Epithelial cell of esophagus (primary cell): ENCODE measurements around the gene RHOB.

ENCODE experiments used
- DNase-seq: peaks from one replicate; pipeline ENCODE4 v3.0.0; 2010; ENCODE audit warnings: low read depth
- H3K4me3 ChIP-seq: 2 replicates; pipeline ENCODE4 v1.5.1; 2011; ENCODE audit warnings: mild to moderate bottlenecking, low read length, control low read depth
- TF ChIP-seq, protein P1 (sequence below): IDR thresholded peaks from 2 replicates; pipeline ENCODE4 v1.5.1; 2011; ENCODE audit warnings: low read depth, mild to moderate bottlenecking, low read length, control low read depth, inconsistent platforms; ENCODE audit not compliant: insufficient read depth; ENCODE audit errors: missing control alignments

RHOB gene

DNA sequence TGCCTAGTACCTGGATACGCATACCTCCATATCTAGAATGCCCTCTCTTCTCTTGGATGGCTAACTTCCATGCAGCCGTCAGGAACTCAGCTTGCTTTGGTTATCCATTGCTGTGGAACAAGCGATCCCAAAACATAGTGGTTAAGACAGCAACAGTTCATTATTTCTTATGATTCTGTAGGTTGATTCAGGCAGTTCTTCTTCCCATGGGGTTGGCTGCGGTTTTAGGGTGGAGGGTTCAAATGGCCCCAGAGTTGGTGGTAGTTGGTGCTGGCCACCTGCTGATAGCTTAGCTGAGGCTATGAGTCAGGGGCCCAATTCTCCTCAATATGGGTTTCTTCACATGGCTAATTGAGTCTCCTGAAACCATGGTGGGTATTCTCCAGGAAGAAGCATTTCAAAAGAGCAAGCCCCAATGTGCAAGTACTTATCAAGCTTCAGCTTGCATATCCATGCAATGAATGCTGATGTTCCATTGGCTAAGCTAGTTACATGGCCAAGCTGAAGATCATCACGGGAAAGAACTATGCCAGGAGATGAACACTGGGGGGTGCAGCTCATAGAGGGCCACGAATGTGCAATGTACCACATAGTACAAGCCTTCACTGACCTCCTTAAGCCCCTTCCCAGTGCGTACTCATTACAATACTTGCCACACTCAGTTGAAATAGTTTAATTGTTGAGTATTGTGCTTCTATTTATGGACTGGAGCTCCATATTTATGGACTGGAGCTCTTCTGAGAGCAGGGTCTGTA lies 10.0 kb upstream of the RHOB start:
- no peak for DNase-seq
- no peak overlapping the region for H3K4me3 ChIP-seq
- TF ChIP-seq, protein P1, sequence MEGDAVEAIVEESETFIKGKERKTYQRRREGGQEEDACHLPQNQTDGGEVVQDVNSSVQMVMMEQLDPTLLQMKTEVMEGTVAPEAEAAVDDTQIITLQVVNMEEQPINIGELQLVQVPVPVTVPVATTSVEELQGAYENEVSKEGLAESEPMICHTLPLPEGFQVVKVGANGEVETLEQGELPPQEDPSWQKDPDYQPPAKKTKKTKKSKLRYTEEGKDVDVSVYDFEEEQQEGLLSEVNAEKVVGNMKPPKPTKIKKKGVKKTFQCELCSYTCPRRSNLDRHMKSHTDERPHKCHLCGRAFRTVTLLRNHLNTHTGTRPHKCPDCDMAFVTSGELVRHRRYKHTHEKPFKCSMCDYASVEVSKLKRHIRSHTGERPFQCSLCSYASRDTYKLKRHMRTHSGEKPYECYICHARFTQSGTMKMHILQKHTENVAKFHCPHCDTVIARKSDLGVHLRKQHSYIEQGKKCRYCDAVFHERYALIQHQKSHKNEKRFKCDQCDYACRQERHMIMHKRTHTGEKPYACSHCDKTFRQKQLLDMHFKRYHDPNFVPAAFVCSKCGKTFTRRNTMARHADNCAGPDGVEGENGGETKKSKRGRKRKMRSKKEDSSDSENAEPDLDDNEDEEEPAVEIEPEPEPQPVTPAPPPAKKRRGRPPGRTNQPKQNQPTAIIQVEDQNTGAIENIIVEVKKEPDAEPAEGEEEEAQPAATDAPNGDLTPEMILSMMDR = no peak

DNA sequence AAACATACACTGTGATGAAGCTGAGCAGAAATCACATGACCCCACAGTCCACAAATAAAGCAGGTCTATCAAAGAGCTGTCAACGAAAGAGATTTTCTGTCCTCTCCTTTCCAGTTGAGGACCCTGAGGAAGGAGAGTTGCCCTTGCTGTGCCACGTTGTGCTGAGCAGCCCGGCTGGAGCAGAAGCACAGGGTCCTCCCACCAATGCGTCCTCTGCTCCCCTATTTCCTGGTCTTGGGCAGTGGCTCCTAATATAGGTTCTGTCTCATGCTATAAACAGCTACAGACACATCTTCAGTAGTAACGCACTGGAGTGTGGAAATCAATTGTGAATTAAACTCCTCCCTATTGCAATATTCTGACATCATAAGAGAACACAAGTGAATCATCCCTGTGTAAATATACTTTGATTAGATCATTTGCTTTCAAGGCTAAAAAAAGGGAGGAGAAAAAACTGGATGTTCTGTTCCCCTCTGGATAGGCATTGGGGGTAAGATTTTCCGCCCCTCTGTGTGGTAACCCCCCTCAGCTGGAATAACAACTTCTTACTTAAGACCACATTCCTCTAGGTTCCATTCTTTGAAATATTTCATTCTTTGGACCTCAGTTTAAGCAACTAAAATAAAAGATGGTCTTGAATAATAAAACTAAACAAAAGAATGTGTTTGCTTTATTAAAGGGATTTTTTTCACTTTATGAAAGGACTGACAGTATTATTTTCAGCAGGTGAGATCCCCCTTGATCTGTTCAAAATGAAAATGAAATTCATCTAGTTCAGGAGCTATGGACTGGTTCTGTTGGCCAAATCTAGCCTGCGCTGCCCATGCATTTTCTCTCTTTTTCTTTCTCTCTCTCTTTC lies 8.3 kb upstream of the RHOB start:
- TF ChIP-seq, protein P1 = no peak
- peak; percentile 96 for DNase-seq
- peak overlapping the region; percentile 14 for H3K4me3 ChIP-seq

DNA sequence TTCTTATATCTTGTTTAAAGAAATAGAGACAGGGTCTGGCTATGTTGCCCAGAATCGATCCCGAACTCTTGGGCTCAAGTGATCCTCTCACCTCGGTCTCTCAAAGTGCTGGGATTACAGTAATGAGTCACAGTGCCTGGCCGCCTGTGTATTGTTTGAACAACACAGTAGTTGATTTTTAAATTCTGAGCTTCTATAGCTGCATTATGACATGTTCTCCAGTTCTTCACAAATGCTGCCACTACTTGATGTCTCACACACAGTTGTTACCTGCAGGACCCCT lies 7.7 kb upstream of the RHOB start:
- H3K4me3 ChIP-seq = peak overlapping the region; percentile 14
- peak; percentile 82 for DNase-seq
- TF ChIP-seq, protein P1 = no peak

DNA sequence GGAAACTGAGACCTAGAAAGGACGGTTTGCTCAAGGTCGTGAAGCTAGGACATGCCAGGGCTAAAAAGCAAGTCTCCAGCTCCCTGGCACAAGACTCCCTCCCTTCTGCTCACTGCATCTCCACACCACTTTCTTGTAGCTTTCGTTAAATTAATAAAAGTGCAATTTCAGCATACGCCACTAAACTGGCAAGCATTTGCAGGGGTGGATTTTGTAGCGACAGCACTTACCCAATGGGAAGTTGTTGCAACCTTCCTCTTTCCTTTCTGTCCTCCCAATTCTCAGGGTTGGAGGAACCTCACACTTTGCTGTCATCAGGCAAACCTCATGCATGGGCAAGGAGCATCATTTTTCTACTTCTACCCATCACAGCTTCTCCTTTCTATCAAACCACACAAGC lies 7.4 kb upstream of the RHOB start:
- H3K4me3 ChIP-seq = no peak overlapping the region
- TF ChIP-seq, protein P1 = no peak
- no peak for DNase-seq

DNA sequence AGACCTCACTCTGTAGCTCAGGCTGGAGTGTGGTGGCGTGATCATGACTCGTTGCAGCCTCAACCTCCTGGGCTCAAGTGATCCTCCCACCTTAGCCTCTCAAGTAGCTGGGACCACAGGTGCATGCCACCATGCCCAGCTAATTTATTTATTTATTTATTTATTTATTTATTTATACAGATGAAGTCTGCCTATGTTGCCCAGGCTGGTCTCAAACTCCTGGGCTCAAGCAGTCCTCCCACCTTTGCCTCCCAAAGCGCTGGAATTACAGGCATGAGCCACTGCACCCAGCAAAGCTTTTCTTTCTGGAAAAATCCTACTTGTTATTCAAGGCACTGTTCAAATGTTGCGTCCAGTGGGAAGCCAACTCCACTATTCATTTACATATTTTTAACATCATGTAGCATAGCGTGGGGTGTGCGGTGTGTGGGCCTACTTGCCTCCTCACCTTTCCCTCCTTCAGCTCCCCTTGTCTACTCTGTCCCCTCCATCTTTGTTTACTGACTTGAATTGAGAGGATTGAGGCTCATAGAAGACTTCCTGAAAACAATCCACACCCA lies 6.8 kb upstream of the RHOB start:
- TF ChIP-seq, protein P1 = no peak
- no peak for DNase-seq
- no peak overlapping the region for H3K4me3 ChIP-seq

DNA sequence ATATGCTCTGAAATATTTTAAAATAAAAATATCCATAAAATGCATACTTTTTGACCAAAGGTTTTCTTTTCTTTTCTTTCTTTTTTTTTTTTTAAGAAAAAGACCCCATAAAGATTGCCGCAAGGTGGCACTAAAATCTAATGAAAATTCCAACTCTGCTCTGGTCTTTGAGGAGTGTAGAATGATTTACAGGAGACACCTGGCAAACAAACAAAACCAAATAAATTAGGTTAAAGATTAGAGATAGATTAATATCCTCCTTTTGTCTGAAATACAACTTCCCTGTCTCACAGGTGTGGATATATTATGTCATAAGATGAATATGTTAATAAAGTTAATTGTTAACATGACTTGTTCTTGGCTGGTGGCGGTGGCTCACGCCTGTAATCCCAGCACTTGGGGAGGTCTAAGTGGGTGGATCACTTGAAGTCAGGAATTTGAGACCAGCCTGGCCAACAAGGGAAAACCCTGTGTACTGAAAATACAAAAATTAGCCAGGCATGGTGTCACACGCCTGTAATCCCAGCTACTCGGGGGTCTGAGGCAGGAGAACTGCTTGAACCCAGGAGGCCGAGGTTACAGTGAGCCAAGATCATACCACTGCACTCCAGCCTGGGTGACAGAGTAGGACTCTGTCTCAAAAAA lies 3.5 kb upstream of the RHOB start:
- DNase-seq = peak; percentile 54
- H3K4me3 ChIP-seq = no peak overlapping the region
- TF ChIP-seq, protein P1 = peak; percentile 43
